HG03196 (cell line): Measurements from ENCODE around the gene PI4K2B.
"Not testable (repeated sequence)": the region's sequence is repeated elsewhere in the genome, so short reads cannot be mapped to it uniquely, and the experiment has no call there.

ENCODE experiments used
- ATAC-seq: cut with Tn5 transposase; IDR thresholded peaks from one replicate; pipeline ENCODE4 v1.9.1; 2021; ENCODE audit not compliant: unreplicated experiment

Gene PI4K2B

DNA sequence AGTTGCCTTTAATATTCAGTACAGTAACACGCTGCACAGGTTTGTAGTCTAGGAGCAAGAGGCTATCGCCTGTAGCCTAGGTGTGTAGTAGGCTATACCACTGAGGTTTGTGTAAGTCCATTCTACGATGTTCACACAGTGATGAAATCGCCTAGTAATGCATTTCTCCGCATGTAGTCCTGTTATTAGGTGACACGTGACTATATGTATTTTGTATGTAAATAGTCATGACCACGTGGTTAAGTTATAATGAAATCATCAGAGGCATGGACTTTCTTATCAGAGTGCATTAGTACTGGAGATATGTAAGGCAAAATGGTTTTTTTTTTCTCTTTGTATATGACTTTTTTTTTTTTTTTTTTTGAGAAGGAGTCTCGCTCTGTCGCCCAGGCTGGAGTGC, 68.8 kb downstream of the PI4K2B start:
- no peak for ATAC-seq

DNA sequence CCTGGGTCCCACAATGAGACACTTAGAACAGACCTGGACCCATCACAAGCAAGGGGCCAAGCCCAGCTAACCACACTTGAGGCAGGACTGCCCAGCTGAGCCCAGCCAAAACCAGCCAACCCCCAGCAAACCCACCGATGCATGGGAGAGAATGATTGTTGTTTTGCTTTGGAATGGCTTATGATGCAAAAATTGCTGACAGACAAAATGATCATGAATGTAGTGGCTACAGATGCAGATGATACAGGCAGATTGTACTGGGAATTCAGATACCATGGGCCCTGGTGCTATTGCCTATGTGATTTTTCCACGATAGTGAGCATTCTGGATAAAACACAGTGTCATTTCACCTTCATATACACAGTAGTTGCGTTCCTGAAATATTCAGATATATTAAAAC, 69.7 kb downstream of the PI4K2B start:
- no peak for ATAC-seq

DNA sequence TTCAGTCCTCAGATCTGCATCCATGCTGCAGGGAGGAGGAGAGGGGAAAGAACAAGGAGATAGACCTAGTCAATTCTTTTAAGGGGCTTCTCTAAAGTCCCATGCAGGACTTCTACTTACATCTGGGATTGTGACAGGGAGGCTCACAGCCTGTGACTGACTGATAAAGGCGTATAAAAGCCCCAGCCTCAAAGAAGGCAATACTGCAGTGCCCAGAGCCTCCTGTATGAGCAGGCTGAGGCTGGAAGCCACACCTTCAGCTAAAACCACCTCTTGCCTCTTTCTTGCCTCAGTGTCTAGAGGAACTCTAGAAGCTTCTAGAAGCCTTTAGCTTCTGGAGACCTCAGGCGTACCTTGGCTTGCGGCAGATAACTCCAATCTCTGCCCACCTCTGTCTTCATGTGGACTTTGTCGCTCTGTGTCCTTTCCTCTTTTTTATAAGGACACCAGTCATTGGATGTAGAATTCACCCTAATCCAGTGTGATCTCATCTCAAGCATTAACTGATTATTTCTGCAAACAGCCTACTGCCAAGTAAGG, 72.8 kb downstream of the PI4K2B start:
- ATAC-seq: no peak

DNA sequence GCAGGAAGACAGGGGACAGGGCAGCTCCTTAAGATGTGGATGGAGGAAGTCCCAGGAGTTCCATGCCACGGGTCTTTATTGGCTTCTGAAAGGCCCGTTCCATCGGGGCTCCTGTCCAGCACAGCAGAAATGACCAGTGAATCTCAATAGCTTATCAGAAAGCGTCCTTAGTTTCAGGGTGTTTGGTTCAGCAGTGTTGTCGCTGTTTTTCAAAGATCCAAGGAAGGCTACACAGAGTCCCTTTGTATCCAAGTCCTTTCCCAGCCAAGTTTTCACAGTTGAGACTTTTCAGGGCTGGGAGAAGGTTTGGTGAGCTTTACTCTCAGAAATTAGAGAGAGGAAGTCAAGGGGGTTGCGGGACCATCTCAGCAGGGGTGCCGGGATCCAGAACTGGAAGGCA, 73.8 kb downstream of the PI4K2B start:
- ATAC-seq: no peak

DNA sequence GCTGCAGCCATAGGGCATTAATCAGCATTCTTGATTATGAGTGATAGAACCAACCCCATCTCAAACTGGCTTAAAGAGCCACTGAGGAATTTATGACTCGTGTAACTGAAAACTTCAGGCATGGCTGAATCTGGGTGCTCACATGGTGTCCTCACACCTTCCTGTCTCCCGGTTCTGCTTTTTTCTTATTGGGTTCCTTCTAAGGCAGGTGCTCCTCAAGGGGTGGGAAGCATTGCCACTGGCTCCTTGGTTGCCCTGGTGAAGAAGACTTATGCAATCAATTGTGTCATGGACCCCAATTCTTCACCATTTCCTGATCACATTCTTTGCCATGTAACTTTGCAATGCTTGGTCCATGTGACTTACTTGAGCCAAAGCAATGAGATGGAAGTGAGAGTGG, 74.5 kb downstream of the PI4K2B start:
- ATAC-seq: no peak

DNA sequence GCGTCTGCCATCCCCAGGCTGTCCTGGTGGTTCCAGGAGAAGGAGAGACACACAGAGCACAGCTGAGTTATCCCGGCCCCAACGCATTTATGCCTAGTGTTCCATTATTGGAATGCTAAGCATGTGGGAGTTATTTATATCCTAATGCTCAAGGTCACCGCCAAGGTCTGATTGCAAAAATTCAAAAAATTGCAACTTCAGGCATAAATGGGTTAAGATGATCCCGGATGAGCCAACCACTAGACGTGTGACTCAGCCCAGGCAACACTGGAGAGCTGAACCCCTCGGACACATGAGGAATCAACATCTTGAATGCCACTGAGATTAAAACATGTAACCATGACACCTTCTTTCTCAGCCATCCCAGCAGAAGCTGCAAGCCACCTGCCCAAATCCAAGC, 74.9 kb downstream of the PI4K2B start:
- ATAC-seq: no peak

DNA sequence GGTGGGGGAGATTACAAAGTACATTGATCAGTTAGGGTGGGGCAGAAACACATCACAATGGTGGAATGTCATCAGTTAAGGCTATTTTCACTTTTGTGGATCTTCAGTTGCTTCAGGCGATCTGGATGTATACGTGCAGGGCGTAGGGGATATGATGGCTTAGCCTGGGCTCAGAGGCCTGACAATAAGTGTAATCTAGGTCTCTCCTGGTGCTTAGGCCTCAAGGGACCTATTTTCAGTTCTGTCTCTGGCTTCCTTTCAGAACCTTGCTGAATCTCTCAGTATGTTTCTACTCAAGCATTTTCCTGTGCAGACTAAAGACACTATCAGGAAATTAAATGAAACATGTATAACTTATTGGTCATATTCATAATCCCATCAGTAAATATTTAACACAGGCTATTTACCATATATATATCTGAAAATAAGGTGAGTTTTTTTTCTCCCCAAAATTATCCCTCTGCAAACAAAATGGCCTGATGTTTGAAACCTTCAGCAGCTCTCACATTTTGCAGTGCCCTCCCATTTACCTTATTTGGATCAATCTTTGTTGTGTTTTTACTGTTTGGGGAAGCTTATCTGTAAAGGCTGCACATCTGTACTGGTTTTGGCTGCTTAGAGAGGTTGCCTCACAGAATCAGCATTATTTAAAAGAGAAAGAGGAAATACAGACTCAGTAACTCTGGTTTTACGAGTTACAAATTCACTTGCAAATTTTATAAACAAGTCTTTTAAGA, 76.4 kb downstream of the PI4K2B start:
- peak; percentile 55 for ATAC-seq

DNA sequence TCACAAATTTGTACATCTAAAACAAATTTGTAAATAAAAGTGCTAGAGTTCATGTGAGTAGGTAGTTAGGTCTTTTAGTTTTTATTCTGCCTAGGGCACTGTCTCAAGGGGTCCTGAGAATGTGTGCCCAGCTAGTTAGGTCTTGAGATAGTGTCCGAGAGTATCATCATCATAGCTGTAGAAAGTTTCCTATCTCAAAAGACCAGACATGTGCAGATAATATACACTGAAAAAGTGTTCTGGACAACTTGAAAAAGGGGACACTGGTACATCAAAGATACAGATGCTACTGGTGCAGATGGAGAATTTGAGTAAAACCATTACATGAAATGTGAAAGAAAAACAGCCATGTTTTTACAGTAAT, 77.0 kb downstream of the PI4K2B start:
- ATAC-seq: no peak

DNA sequence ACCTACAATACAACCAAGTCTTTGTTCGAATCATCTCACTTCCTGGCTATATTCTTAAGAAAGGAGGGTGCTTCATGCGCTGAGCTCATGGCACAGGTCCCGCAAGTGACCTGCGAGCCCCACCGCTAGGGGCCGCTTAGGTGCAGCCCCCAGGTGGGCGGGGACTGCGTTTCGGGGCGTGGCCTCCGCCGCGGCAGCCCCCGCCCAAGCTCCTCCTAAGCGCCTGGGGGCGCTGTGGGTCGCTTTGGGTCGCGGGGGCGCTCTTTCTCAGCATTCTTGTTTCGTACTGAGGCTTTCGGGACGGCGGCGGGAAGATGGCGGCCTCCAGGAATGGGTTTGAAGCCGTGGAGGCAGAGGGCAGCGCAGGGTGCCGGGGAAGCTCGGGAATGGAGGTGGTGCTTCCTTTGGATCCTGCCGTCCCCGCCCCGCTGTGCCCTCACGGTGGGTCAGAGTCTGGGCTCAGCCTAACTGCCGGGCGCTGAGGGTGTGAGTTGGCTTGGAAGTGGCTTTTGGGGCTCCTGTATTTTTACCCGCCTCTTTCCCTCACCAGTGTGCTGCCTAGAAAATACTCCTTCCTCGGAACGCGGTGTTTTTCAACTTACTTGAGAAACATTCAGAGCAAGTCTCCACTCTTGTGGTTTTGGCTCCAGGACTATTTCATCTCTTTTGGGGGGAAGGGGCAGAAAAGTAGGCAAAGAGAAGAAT, 78.8 kb downstream of the PI4K2B start, which contains the start of gene ZCCHC4:
TSS of gene ZCCHC4 (plus strand) at position 279 of the 705 bp plus-strand sequence. CDS start at position 315, 36 bp downstream.
- peak; percentile 79 for ATAC-seq

DNA sequence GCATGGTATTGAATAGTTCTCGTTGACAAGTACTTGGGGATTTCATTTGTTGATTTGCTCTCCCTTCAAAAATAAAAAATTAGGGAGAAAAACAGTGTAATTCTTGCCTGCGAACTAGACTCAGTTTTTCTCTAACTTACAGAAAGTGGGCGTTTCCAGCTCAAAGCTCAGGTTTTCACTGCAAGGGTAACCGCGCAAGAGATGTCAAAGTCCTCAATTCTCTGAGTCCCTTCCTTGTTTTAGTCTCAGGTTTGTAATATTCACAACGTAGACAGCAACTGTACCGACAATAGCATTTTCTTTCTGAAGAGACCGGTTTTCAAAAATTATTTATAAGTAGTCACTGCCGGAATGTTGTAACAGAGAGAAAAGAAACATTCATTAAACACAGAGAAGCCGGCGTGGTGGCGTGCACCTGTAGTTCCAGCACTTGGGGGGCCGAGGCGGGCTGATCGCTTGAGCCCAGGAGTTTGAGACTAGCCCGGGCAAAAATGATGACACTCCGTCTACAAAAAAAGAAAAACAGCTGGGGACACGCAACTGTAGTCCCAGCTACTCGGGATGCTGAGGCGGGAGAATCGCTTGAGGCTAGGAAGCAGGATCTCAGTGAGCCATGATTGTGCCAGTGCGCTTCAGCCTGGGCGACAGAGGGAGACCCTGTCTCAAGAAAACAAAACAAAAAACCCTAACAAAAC, 79.5 kb downstream of the PI4K2B start:
- no peak for ATAC-seq

DNA sequence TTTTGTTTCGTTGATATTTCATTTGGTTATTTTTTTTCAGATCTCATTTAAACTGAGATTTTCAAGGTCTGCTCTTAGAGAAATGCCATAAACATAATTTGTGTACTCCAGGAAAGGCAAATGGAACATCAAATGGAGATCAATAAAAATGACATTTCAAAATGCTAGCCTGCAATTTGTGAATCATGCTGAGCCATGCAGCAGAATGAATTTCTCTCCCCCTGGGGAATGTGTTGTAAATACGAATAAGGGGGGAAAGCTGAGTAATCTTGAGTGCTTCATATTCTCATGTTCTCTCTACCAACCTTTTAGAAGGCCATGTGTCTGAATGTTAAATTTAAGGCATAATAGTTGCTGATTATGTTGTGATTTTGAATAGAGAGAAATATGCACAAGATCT, 86.5 kb downstream of the PI4K2B start:
- no peak for ATAC-seq

DNA sequence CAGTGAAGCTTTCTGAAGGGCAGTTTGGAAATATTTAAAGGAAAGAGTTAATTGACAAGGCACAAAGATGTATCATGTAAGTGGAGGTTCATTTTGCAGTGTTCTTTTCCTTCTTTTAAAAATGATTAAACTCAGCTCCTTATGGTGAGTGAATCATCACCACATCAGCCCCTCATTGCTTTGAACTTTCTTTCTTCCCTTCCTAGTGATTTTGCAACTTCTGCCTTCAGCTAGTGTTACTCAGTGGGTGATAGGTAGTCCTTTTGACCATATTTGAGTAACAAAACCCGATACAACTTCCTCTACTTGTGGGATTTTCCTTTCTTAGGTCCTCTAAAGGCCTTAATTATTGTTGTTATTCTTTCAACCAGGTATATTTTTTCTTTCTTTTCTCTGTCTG, 86.9 kb downstream of the PI4K2B start:
- ATAC-seq: peak; percentile 47

DNA sequence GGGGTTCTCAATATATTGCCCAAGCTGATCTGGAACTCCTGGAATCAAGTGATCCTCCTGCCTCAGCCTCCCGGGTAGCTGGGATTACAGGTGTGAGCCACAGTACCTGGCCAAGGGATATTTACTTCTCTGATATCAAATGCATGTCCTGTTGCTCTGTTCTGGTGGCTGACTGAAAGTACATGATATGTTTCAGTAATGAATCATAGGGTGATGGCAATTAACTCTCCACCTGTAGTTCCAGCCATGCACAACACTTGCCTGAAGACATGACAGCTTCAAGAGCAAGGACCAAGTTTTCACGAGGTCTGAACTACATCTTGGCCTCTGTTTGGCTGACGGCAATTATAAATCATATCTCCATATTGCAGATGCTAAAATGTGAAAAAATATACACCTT, 87.9 kb downstream of the PI4K2B start:
- ATAC-seq: no peak

DNA sequence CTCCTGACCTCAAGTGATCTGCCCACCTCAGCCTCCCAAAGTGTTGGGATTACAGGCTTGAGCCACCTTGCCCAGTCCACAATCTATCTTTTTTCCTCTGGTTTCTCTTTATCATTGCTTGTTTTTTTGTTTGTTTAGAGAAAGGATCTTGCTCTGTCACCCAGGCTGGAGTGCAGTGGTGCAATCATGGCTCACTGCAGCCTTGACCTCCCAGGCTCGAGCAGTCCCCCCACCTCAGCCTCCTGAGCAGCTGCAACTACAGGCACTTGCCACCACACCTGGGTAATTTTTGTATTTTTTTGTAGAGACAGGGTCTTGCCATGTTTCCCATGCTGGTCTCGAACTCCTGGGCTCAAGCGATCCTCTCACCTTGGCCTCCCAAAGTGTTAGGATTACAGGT, 94.6 kb downstream of the PI4K2B start:
- ATAC-seq: not testable (repeated sequence)
